A549 (cell line): Measurements from ENCODE around the gene SAPCD2.

Experiments
- CTCF ChIP-seq: fragments of >200 bp; sonication (Bioruptor Twin); formaldehyde crosslinking; IDR thresholded peaks from 3 replicates; pipeline ENCODE4 v1.5.1; 2016
- PHF8 ChIP-seq: fragments of 200-600 bp; sonication (generic); IDR thresholded peaks from 2 replicates; pipeline ENCODE4 v1.6.1; 2016; ENCODE audit warnings: low read depth, mild to moderate bottlenecking, antibody characterized with exemption, moderate library complexity, borderline replicate concordance

- TF ChIP-seq PHF8: no peak
- TF ChIP-seq CTCF: no peak
These were observed 10.1 kb upstream of the SAPCD2 start for GRCh38 chr9:137080260-137081122.
